Dendritic cell treated with granulocyte-macrophage colony-stimulating factor and Interleukin-4, amounts not matched to agents 40 ng/mL and 50 ng/mL, for 4 days (primary cell): Measurements from ENCODE around the gene RPS3A.
"Not testable (repeated sequence)": the region's sequence is repeated elsewhere in the genome, so short reads cannot be mapped to it uniquely, and the experiment has no call there.

Experiments
- H3K27ac Mint-ChIP-seq: one replicate; pipeline ENCODE4 v1.8.0; 2022; ENCODE audit warnings: mild to moderate bottlenecking, mixed read lengths
- H3K27me3 Mint-ChIP-seq: one replicate; pipeline ENCODE4 v1.8.0; 2022; ENCODE audit warnings: mild to moderate bottlenecking, mixed read lengths
- H3K36me3 Mint-ChIP-seq: one replicate; pipeline ENCODE4 v1.8.0; 2022; ENCODE audit warnings: low read depth, mixed read lengths
- H3K4me1 Mint-ChIP-seq: one replicate; pipeline ENCODE4 v1.8.0; 2022; ENCODE audit warnings: low read depth, mixed read lengths
- H3K4me3 Mint-ChIP-seq: one replicate; pipeline ENCODE4 v1.8.0; 2022; ENCODE audit warnings: mild to moderate bottlenecking, moderate library complexity, mixed read lengths
- H3K9me3 Mint-ChIP-seq: one replicate; pipeline ENCODE4 v1.8.0; 2022; ENCODE audit warnings: mixed read lengths
- intact Hi-C: fragments of 100-400 bp; cut with micrococcal nuclease; formaldehyde crosslinking; loops from one replicate; pipeline ENCODE4 v1.15.0; 2022

Gene RPS3A

GRCh38 chr4:151099229-151099975 is at the start of gene RPS3A:
Gene RPS3A, plus strand, starts transcription at chr4:151099628. Its CDS starts 25 bp downstream, at chr4:151099653.
- H3K27ac Mint-ChIP-seq: peak within 1 kb of the TSS; percentile 94
- intact Hi-C loops: loop anchor here (5.0 kb wide), 2 partner anchors 82 to 1438 kb away; partner anchors contain the start of genes FBXW7 and LRBA
- H3K4me3 Mint-ChIP-seq: peak within 1 kb of the TSS; percentile 88
- H3K4me1 Mint-ChIP-seq: peaks cover 48% of the 10 kb centered on the region
- no peaks in the 10 kb centered on the region for H3K27me3 Mint-ChIP-seq
- no peaks in the 10 kb centered on the region for H3K9me3 Mint-ChIP-seq
- peaks cover 52% of the 10 kb centered on the region for H3K36me3 Mint-ChIP-seq

GRCh38 chr4:151052785-151053184 is 46.6 kb upstream of the RPS3A start:
- no peaks in the 10 kb centered on the region for H3K9me3 Mint-ChIP-seq
- no peaks in the 10 kb centered on the region for H3K4me1 Mint-ChIP-seq
- no peak overlapping the region for H3K4me3 Mint-ChIP-seq
- no peaks in the 10 kb centered on the region for H3K27me3 Mint-ChIP-seq
- no peaks in the 10 kb centered on the region for H3K36me3 Mint-ChIP-seq
- no peak overlapping the region for H3K27ac Mint-ChIP-seq
- intact Hi-C loops: no loop called here

- Mint-ChIP-seq H3K4me1 (no peaks in the 10 kb centered on the region), H3K27me3 (no peaks in the 10 kb centered on the region), H3K36me3 (no peaks in the 10 kb centered on the region), H3K4me3 (no peak overlapping the region), H3K9me3 (no peaks in the 10 kb centered on the region), H3K27ac (no peak overlapping the region)
- intact Hi-C loops: no loop called here
Measured at GRCh38 chr4:151055539-151055938, 43.9 kb upstream of the RPS3A start.

- intact Hi-C loops, H3K4me1 Mint-ChIP-seq, H3K36me3 Mint-ChIP-seq, H3K27ac Mint-ChIP-seq, H3K9me3 Mint-ChIP-seq, H3K27me3 Mint-ChIP-seq, H3K4me3 Mint-ChIP-seq: not testable (repeated sequence)
Measured at GRCh38 chr4:151063143-151063542, 36.3 kb upstream of the RPS3A start.

GRCh38 chr4:151067316-151067970 is 32.0 kb upstream of the RPS3A start:
- H3K36me3 Mint-ChIP-seq: no peaks in the 10 kb centered on the region
- no peak overlapping the region for H3K27ac Mint-ChIP-seq
- H3K9me3 Mint-ChIP-seq: no peaks in the 10 kb centered on the region
- no peaks in the 10 kb centered on the region for H3K27me3 Mint-ChIP-seq
- no peaks in the 10 kb centered on the region for H3K4me1 Mint-ChIP-seq
- no peak overlapping the region for H3K4me3 Mint-ChIP-seq
- intact Hi-C loops: no loop called here

GRCh38 chr4:151074416-151074916 is 25.0 kb upstream of the RPS3A start:
- Mint-ChIP-seq H3K27me3 (no peaks in the 10 kb centered on the region), H3K36me3 (no peaks in the 10 kb centered on the region), H3K4me3 (no peak overlapping the region), H3K4me1 (no peaks in the 10 kb centered on the region), H3K9me3 (no peaks in the 10 kb centered on the region), H3K27ac (no peak overlapping the region)
- intact Hi-C loops: no loop called here

GRCh38 chr4:151077978-151078377 is 21.4 kb upstream of the RPS3A start:
- H3K36me3 Mint-ChIP-seq, H3K27ac Mint-ChIP-seq, H3K4me3 Mint-ChIP-seq, H3K4me1 Mint-ChIP-seq, H3K9me3 Mint-ChIP-seq, H3K27me3 Mint-ChIP-seq, intact Hi-C loops: not testable (repeated sequence)

- intact Hi-C loops: no loop called here
- Mint-ChIP-seq H3K9me3 (no peaks in the 10 kb centered on the region), H3K4me1 (no peaks in the 10 kb centered on the region), H3K4me3 (no peak overlapping the region), H3K36me3 (no peaks in the 10 kb centered on the region), H3K27ac (no peak overlapping the region), H3K27me3 (no peaks in the 10 kb centered on the region)
Measured at GRCh38 chr4:151087467-151087866, 12.0 kb upstream of the RPS3A start.

- H3K27ac Mint-ChIP-seq: no peak overlapping the region
- H3K36me3 Mint-ChIP-seq: no peaks in the 10 kb centered on the region
- no peaks in the 10 kb centered on the region for H3K27me3 Mint-ChIP-seq
- intact Hi-C loops: no loop called here
- no peak overlapping the region for H3K4me3 Mint-ChIP-seq
- no peaks in the 10 kb centered on the region for H3K9me3 Mint-ChIP-seq
- peaks cover 11% of the 10 kb centered on the region for H3K4me1 Mint-ChIP-seq
Measured at GRCh38 chr4:151091047-151091446, 8.4 kb upstream of the RPS3A start.

- Mint-ChIP-seq H3K36me3 (no peaks in the 10 kb centered on the region), H3K27me3 (no peaks in the 10 kb centered on the region), H3K27ac (no peak overlapping the region), H3K9me3 (no peaks in the 10 kb centered on the region), H3K4me3 (no peak overlapping the region), H3K4me1 (peaks cover 18% of the 10 kb centered on the region)
- intact Hi-C loops: no loop called here
Measured at GRCh38 chr4:151092488-151092887, 6.9 kb upstream of the RPS3A start.

GRCh38 chr4:151093203-151093602 is 6.2 kb upstream of the RPS3A start:
- Mint-ChIP-seq H3K4me1 (peaks cover 22% of the 10 kb centered on the region), H3K4me3 (no peak overlapping the region), H3K27ac (no peak overlapping the region), H3K9me3 (no peaks in the 10 kb centered on the region), H3K36me3 (no peaks in the 10 kb centered on the region), H3K27me3 (no peaks in the 10 kb centered on the region)
- intact Hi-C loops: no loop called here

- Mint-ChIP-seq H3K36me3 (peaks cover under 1% of the 10 kb centered on the region), H3K4me3 (no peak overlapping the region), H3K27me3 (no peaks in the 10 kb centered on the region), H3K4me1 (peaks cover 25% of the 10 kb centered on the region), H3K27ac (no peak overlapping the region), H3K9me3 (no peaks in the 10 kb centered on the region)
- intact Hi-C loops: no loop called here
Measured at GRCh38 chr4:151094290-151094751, 5.1 kb upstream of the RPS3A start.

- Mint-ChIP-seq H3K9me3 (no peaks in the 10 kb centered on the region), H3K27ac (peak overlapping the region; percentile 82), H3K4me1 (peaks cover 27% of the 10 kb centered on the region), H3K4me3 (no peak overlapping the region), H3K27me3 (no peaks in the 10 kb centered on the region), H3K36me3 (peaks cover 9% of the 10 kb centered on the region)
- intact Hi-C loops: loop anchor here (5.0 kb wide), 2 partner anchors 78 to 1442 kb away; partner anchors contain the start of genes FBXW7 and LRBA
Measured at GRCh38 chr4:151095142-151095541, 4.3 kb upstream of the RPS3A start.

GRCh38 chr4:151097759-151098158 is 1.7 kb upstream of the RPS3A start:
- Mint-ChIP-seq H3K9me3 (no peaks in the 10 kb centered on the region), H3K27me3 (no peaks in the 10 kb centered on the region)

More at GRCh38 chr4:151097759-151098158, 1.7 kb upstream of the RPS3A start:
- no peak overlapping the region for H3K4me3 Mint-ChIP-seq
- peaks cover 48% of the 10 kb centered on the region for H3K4me1 Mint-ChIP-seq
- peaks cover 35% of the 10 kb centered on the region for H3K36me3 Mint-ChIP-seq
- intact Hi-C loops: loop anchor here (5.0 kb wide), 2 partner anchors 80 to 1440 kb away; partner anchors contain the start of genes FBXW7 and LRBA
- H3K27ac Mint-ChIP-seq: peak overlapping the region; percentile 94
